Colon (tissue), 2 donors: ENCODE measurements around the gene UGGT2.
"Not testable (repeated sequence)": the region's sequence is repeated elsewhere in the genome, so short reads cannot be mapped to it uniquely, and the experiment has no call there.

Source experiments
- FAIRE-seq: peaks from 2 replicates; lab custom pipeline; 2012; peaks lifted over from hg19 to GRCh38; lab: Jason Lieb, UNC
- donor health status: control.
- donor health status: control.

The UGGT2 gene

GRCh38 chr13:96051491-96051890 is 1.7 kb downstream of the UGGT2 start:
- FAIRE-seq: not testable (repeated sequence)

GRCh38 chr13:96050955-96051354 is 2.2 kb downstream of the UGGT2 start:
- FAIRE-seq: not testable (repeated sequence)

GRCh38 chr13:96046449-96047126 is 6.6 kb downstream of the UGGT2 start:
- not testable (repeated sequence) for FAIRE-seq

- no peak for FAIRE-seq
Observed at GRCh38 chr13:96044238-96044637, 9.0 kb downstream of the UGGT2 start.

GRCh38 chr13:96041326-96042110 is 11.7 kb downstream of the UGGT2 start:
- FAIRE-seq: no peak

- FAIRE-seq: no peak
Observed at GRCh38 chr13:96036515-96036914, 16.7 kb downstream of the UGGT2 start.

- FAIRE-seq: no peak
Observed at GRCh38 chr13:96034662-96035061, 18.5 kb downstream of the UGGT2 start.

- FAIRE-seq: no peak
Observed at GRCh38 chr13:96033220-96034015, 19.8 kb downstream of the UGGT2 start.

DNA sequence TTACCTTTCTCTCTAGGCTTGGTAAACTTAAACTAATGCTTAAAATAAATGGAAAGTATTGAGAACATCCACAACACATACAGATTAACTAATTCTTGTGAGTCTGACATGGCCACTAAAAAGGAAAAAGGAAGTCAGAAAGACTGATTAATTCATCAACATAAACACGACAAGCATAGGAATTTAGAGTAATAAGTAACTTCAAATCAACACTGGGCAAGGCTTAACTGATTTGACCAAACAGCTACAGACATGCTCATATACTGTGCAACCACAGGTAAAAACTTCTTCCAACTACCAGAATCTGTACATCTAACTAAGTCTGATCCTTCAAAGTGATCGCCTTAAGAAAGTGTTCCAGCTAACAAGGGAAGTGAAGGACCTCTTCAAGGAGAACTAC is 20.5 kb downstream of the UGGT2 start:
- FAIRE-seq: no peak

GRCh38 chr13:96029002-96029401 is 24.2 kb downstream of the UGGT2 start:
- FAIRE-seq: no peak

- no peak for FAIRE-seq
Observed at GRCh38 chr13:96027496-96027895, 25.7 kb downstream of the UGGT2 start.

DNA sequence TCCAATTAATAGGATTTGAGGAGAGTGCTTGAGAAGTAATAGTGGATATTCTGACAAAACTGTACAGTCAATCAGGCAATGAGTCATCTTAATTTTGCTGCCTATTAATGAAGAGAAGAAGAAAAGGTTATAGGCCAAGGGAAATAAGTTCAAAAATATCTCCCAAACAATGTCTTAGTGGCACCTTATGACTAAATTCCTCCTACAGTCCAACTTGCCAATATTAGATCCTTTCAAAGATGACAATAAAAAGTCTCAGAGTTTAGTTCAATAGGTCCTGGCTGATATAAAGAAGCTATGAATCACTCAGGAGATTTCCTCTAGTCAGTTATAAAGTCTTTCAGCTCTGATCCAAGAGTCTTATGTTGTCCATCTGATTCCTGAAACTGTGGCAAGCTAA is 27.9 kb downstream of the UGGT2 start:
- no peak for FAIRE-seq

DNA sequence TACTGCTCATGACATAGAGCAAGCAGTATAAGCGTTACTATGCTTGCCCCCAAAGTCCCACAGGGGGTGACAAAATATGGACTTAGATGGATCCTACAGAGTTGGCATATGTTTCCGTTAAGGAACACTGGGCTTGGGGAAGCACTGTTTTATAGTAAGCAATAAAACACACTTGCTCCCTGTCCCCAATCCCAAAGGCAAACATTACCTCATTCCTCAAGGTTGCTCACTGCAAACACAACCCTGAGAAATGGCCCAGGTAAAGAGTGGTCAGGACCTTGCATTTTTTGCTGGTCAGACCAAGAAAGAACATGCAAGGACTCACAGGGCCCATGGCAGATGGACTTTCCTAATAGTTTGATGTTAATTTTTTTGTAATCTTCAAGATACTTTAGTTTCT is 32.3 kb downstream of the UGGT2 start:
- no peak for FAIRE-seq

DNA sequence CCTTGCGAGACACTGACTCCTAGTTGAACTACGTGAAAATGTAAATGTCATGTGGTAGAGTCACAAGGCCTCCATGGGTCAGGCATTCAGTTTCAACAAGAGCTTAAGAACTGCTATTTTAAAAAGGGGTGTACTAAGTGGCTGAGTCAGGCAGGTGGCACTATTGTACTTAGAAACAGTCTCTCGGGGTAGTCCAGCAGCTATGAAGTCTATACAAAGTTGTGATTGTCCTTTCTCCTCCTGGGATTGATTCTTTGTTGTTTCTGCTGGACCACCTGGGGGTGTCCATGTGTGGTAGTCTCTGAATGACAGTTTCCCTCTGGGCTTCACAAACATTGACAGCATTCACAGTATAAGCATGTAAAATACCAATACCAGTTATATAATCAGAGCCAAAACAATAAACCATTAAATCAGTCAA is 33.0 kb downstream of the UGGT2 start:
- no peak for FAIRE-seq

DNA sequence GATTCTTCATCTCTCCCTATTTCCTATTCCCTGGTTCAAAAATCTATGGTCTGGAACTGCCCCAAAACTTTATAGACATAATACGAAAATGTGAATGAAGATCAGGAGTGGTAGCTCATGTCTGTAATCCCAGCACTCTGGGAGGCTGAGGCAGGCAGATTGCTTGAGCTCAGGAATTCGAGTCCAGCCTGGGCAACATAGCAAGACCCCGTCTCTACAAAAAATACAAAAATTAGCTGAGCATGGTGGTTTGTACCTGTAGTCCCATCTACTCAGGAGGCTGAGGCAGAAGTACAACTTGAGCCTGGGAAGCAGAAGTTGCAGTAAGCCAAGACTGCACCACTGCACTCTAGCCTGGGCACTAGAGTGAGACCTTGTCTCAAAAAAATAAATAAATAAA is 35.1 kb downstream of the UGGT2 start:
- no peak for FAIRE-seq

- FAIRE-seq: no peak
Observed at GRCh38 chr13:96011291-96011872, 41.8 kb downstream of the UGGT2 start.

DNA sequence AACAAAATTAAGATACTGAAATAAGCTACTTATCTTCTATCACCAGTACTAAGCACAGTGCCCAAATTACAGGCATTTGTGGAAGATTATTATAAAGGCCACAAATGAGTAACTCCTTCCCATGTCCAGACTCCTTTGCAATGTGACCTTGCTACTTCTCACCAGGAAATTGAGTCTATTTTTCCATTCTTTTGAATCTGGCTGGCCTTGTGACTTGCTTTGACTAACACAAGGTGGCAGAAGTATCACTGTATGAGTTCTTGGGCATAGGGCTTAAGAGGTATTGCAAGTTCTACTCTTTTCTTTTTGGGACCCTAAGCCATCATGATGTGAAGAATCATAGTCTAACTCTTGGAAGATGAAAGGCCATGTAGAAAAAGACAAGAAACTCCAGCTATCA is 49.9 kb downstream of the UGGT2 start:
- no peak for FAIRE-seq

DNA sequence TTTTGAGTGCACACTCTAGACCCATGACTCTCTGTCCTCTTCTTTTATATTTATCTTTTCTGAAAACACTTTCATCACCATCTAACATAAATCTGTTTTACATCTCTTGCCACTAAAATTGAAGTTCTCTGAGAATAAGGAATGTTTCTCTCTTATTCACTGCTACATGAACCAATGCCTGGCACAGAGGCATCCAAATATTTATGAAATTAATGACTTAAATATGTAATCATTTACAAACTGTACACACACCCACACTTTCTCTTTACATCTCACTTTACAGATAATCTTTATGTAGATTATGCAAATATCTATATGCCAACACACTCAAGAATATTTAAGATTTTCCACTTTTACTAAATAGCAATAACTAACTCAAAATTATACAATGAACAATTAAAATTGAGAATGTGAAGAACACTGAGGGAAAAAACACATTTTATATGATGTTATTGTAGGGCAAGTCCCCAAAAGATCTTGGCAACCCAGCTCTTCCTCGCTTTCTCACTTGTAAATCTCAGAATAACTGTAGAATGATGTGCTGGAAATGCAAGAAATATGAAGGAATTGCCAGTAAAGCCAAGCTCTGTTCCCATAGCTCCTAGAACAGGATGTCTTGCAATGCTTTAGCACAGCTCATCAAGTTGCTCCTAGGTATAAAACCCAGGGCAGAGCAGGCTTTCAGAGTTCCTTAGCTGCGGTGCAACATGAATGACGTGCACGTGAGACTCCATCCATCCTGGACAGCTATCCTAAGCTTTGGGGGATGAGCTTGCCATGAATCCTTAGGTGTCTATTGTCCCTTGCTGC is 50.7 kb downstream of the UGGT2 start:
- FAIRE-seq: no peak

DNA sequence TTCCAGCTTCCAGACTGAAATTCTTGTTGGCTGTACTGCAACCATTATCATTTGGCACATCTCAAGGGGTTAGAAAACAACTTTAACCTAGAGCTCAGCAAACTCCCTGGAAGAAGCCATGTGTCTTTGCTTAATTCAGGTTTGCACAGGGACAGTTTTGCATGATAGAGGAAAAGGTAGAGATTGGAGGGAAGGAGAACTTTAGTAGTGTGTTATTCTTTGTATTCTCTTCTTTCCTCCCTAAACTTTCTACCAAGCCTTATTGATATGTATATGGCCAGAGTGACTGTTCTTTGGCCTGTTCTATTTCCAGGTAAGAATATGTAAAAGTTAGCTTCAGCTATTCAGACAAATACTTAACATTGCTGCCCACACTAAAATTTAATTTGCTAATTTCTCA is 53.1 kb downstream of the UGGT2 start:
- FAIRE-seq: no peak

GRCh38 chr13:95987841-95988240 is 65.4 kb downstream of the UGGT2 start:
- no peak for FAIRE-seq

DNA sequence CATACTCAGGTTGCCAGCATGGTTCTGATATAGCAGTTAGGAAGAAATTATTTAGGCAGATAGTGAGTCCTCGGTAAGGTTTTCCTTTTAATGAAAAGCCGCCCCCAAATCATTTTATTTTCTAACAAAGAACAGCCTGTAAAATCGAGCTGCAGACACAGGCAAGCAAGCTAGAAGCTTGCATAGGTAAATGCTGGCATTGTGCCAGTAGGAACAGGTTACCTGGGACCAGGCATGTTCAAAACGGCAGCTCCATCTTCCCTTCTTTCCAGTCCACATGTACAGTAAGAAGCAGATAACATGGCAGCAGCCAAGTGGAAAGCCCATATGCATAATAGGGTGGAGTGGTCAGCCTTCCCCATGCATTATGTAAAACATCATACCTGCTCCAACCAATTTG is 71.1 kb downstream of the UGGT2 start:
- no peak for FAIRE-seq

- not testable (repeated sequence) for FAIRE-seq
Observed at GRCh38 chr13:95972651-95973050, 80.5 kb downstream of the UGGT2 start.
